Measurements from ENCODE around the gene SRD5A3. TPM values are rescaled to one million over a fixed set of nuclear protein-coding genes. Genes with fewer than 3 reads are reported as not detected.

SRD5A3 gene
- polyA plus RNA-seq, 1 donor: 20.6 TPM

DNA sequence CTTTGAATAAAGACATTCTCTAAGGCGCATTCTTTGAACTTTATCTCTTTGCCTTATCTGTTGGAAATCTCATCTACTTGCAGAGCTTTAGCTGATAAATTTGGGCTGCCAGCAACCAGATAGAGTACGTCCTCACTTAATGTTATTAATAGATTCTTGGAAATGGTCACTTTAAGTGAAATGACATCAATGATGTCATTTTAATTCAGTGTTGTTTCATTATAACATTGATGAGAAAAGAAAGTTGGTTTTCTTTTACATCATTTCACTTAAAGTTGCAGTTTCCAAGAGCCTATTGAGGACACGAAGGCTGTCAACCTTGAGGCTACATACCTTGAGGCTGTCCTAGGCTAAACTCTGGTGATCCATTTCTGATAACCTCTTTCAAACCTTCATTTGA, 59.0 kb downstream of the SRD5A3 start:
- H3K9me3 ChIP-seq (ENCODE audit: control insufficient read depth, low read depth, low read length): no peaks in the 10 kb centered on the region
- no peaks in the 10 kb centered on the region for H3K4me1 ChIP-seq (ENCODE audit: control insufficient read depth, insufficient read depth, low read length)
- no peak for DNase-seq
- no peaks in the 10 kb centered on the region for H3K27me3 ChIP-seq (ENCODE audit: control insufficient read depth, insufficient read depth, low read length)
- no peak overlapping the region for H3K4me3 ChIP-seq (ENCODE audit: low read length)
- H3K27ac ChIP-seq (ENCODE audit: low read length): no peak overlapping the region
- H3K36me3 ChIP-seq (ENCODE audit: control insufficient read depth, insufficient read depth, low read length): peaks cover 24% of the 10 kb centered on the region
- WGBS (ENCODE audit: insufficient coverage, low lambda C conversion rate): no CpG with 5 or more reads among the region's 3 CpGs

DNA sequence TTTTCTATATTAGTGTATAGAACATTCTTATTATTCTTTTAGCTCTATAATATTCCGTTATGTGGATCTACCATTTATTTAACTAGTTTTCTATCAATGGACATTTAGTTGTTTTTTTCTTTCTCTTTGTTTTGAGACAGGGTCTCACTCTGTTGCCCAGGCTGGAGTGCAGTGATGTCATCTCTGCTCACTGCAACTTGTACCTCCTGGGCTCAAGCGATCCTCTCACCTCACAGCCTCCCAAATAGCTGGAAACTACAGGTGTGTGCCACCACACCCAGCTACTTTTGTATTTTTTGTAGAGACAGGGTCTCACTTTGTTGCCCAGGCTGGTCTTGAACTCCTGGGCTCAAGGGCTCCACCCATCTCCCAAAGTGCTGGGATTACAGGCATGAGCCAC, 60.5 kb downstream of the SRD5A3 start:
- no peak for DNase-seq
- no peaks in the 10 kb centered on the region for H3K27me3 ChIP-seq (ENCODE audit: control insufficient read depth, insufficient read depth, low read length)
- H3K27ac ChIP-seq (ENCODE audit: low read length): no peak overlapping the region
- H3K36me3 ChIP-seq (ENCODE audit: control insufficient read depth, insufficient read depth, low read length): peaks cover 25% of the 10 kb centered on the region
- no peaks in the 10 kb centered on the region for H3K4me1 ChIP-seq (ENCODE audit: control insufficient read depth, insufficient read depth, low read length)
- 100% methylated on average over 1 of the region's 2 CpGs for WGBS (ENCODE audit: insufficient coverage, low lambda C conversion rate)
- no peak overlapping the region for H3K4me3 ChIP-seq (ENCODE audit: low read length)
- no peaks in the 10 kb centered on the region for H3K9me3 ChIP-seq (ENCODE audit: control insufficient read depth, low read depth, low read length)

DNA sequence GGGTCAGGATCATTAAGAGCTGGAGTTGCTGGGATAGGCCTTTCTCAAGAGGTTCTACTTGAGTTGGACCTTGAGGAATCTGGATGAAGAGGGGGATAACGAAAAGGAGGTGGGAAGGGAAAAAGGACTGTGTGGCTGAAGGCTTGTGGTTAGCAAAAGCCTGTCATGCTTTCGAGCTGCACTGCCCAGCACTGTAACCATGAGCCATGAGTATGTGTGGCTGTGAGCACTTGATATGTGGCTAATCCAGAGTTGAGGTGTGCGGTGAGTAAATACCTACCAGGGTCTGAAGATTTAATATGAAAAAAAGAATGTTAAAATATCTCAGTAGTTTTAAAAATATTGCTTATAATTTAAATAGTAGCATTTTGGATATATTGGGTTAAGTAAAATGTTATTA, 61.1 kb downstream of the SRD5A3 start:
- no CpG with 5 or more reads among the region's 3 CpGs for WGBS (ENCODE audit: insufficient coverage, low lambda C conversion rate)

DNA sequence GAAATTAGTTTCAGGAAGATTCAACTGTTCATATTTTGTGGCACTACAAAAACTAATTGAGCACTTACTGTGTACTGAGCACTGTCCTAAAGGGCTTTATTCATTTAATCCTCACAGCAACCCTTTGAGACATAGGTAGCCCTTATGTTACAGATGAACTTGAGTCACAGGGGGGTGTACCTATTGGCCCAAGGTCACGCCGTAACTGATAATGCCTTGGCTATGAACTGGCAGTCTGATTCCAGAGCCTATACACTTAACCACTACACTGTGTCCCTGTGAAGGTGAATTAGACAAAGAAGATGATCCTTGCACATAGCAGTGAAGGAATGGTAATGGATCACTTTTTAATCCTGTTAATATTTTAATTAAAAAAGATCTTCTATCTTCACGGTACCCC, 61.7 kb downstream of the SRD5A3 start:
- Histone ChIP-seq H3K27ac (ENCODE audit: low read length) (no peak overlapping the region), H3K4me1 (ENCODE audit: control insufficient read depth, insufficient read depth, low read length) (no peaks in the 10 kb centered on the region), H3K9me3 (ENCODE audit: control insufficient read depth, low read depth, low read length) (no peaks in the 10 kb centered on the region), H3K27me3 (ENCODE audit: control insufficient read depth, insufficient read depth, low read length) (no peaks in the 10 kb centered on the region), H3K4me3 (ENCODE audit: low read length) (no peak overlapping the region), H3K36me3 (ENCODE audit: control insufficient read depth, insufficient read depth, low read length) (peaks cover 27% of the 10 kb centered on the region)
- DNase-seq: no peak
- 100% methylated on average over 1 of the region's 3 CpGs for WGBS (ENCODE audit: insufficient coverage, low lambda C conversion rate)

More for the DNA sequence above, 61.1 kb downstream of the SRD5A3 start:
- H3K9me3 ChIP-seq (ENCODE audit: control insufficient read depth, low read depth, low read length): no peaks in the 10 kb centered on the region
- H3K27ac ChIP-seq (ENCODE audit: low read length): no peak overlapping the region
- no peaks in the 10 kb centered on the region for H3K27me3 ChIP-seq (ENCODE audit: control insufficient read depth, insufficient read depth, low read length)
- no peak for DNase-seq
- no peak overlapping the region for H3K4me3 ChIP-seq (ENCODE audit: low read length)
- peaks cover 27% of the 10 kb centered on the region for H3K36me3 ChIP-seq (ENCODE audit: control insufficient read depth, insufficient read depth, low read length)
- no peaks in the 10 kb centered on the region for H3K4me1 ChIP-seq (ENCODE audit: control insufficient read depth, insufficient read depth, low read length)

DNA sequence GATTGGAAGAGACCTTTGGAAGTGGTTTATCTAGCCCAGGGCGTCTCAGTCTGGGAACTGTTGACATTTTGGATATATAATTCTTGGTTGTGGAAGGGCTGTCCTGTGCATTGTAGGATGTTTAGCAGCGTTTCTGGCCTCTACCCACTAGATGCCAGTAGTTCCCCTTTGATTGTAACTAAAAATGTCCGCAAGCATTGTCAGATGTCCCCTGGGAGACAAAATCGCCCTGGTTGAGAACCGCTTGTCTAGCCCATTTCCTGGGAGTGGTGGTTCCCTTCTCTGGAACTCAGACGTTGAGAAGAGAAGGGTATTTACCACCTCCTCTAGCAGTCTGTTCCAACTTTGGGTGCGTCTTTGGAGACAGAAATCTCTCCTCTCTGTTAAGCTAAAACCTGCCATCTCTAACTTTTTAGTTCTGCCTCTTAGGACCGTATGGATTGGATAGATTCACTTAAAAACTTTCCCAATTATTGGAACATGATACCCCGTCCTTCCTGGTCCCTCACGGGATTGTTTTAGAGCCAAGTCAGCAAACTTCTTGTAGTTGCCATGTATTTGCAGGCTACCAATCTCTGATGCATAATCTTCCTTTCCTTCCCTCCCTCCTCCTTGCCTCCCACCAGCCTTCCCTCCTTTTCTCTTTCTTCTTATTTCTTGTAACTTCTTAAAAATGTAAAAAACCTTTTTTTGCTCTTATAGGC, 63.6 kb downstream of the SRD5A3 start:
- no peaks in the 10 kb centered on the region for H3K27me3 ChIP-seq (ENCODE audit: control insufficient read depth, insufficient read depth, low read length)
- peaks cover 21% of the 10 kb centered on the region for H3K36me3 ChIP-seq (ENCODE audit: control insufficient read depth, insufficient read depth, low read length)
- DNase-seq: no peak
- no peak overlapping the region for H3K27ac ChIP-seq (ENCODE audit: low read length)
- no peaks in the 10 kb centered on the region for H3K9me3 ChIP-seq (ENCODE audit: control insufficient read depth, low read depth, low read length)
- no peak overlapping the region for H3K4me3 ChIP-seq (ENCODE audit: low read length)
- 87% methylated on average over 3 of the region's 10 CpGs for WGBS (ENCODE audit: insufficient coverage, low lambda C conversion rate)
- H3K4me1 ChIP-seq (ENCODE audit: control insufficient read depth, insufficient read depth, low read length): no peaks in the 10 kb centered on the region

DNA sequence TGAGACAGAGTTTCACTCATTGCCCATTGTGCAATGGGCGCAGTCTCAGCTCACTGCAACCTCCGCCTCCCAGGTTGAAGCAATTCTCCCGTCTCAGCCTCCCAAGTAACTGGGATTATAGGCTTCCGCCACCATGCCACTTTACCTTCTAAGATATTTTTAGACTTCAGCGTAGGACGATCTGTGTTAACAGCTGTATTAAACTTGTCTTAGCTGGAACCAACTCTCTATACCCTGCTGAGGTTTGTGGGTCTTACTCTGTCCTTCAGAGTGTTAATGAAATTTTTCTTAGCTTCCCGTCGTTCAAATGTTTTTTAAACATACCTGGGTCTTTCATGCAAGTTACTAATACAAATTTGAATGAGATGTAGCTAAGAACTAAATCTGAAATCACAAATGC, 64.4 kb downstream of the SRD5A3 start:
- Histone ChIP-seq H3K27me3 (ENCODE audit: control insufficient read depth, insufficient read depth, low read length) (no peaks in the 10 kb centered on the region), H3K36me3 (ENCODE audit: control insufficient read depth, insufficient read depth, low read length) (peaks cover 23% of the 10 kb centered on the region), H3K4me1 (ENCODE audit: control insufficient read depth, insufficient read depth, low read length) (no peaks in the 10 kb centered on the region), H3K27ac (ENCODE audit: low read length) (no peak overlapping the region), H3K4me3 (ENCODE audit: low read length) (no peak overlapping the region), H3K9me3 (ENCODE audit: control insufficient read depth, low read depth, low read length) (no peaks in the 10 kb centered on the region)
- no peak for DNase-seq
- no CpG with 5 or more reads among the region's 8 CpGs for WGBS (ENCODE audit: insufficient coverage, low lambda C conversion rate)

DNA sequence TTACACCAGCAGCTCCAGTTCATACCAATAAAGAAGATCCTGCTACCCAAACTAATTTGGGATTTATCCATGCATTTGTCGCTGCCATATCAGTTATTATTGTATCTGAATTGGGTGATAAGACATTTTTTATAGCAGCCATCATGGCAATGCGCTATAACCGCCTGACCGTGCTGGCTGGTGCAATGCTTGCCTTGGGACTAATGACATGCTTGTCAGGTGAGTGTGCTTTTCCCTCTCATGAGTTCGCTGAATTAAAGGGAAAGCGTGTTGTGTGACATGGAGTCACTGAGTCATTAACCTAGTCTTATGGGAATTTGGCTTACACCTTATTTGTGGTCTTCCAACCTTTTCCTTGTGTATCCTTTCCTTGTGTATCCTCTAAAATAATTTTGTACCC, 65.6 kb downstream of the SRD5A3 start:
- Histone ChIP-seq H3K9me3 (ENCODE audit: control insufficient read depth, low read depth, low read length) (no peaks in the 10 kb centered on the region), H3K27me3 (ENCODE audit: control insufficient read depth, insufficient read depth, low read length) (no peaks in the 10 kb centered on the region), H3K36me3 (ENCODE audit: control insufficient read depth, insufficient read depth, low read length) (peaks cover 15% of the 10 kb centered on the region), H3K4me3 (ENCODE audit: low read length) (no peak overlapping the region), H3K4me1 (ENCODE audit: control insufficient read depth, insufficient read depth, low read length) (no peaks in the 10 kb centered on the region), H3K27ac (ENCODE audit: low read length) (no peak overlapping the region)
- WGBS (ENCODE audit: insufficient coverage, low lambda C conversion rate): 95% methylated on average over 3 of the region's 6 CpGs
- no peak for DNase-seq

DNA sequence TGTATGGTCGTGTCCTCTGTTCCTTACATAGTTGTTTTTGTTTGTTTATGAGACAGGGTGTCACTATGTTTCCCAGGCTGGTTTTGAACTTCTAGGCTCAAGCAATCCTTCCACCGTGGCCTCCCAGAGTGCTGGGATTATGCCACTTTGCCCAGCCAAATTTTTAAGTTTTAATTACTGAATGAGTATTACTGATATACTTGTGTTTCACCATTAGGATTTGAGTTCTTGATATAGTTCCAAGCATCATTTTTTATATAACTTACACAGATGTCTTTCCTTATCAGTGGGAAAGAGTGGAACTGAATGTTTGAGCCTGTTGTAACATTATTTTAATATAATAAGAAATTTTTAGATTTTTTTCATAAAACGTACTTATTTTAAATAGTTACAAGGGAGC, 70.1 kb downstream of the SRD5A3 start:
- no peak overlapping the region for H3K27ac ChIP-seq (ENCODE audit: low read length)
- H3K9me3 ChIP-seq (ENCODE audit: control insufficient read depth, low read depth, low read length): no peaks in the 10 kb centered on the region
- WGBS (ENCODE audit: insufficient coverage, low lambda C conversion rate): no CpG with 5 or more reads among the region's 3 CpGs
- no peaks in the 10 kb centered on the region for H3K4me1 ChIP-seq (ENCODE audit: control insufficient read depth, insufficient read depth, low read length)
- no peak overlapping the region for H3K4me3 ChIP-seq (ENCODE audit: low read length)
- no peak for DNase-seq
- peaks cover 37% of the 10 kb centered on the region for H3K36me3 ChIP-seq (ENCODE audit: control insufficient read depth, insufficient read depth, low read length)
- no peaks in the 10 kb centered on the region for H3K27me3 ChIP-seq (ENCODE audit: control insufficient read depth, insufficient read depth, low read length)

Other genes with a start within 250 kb of the SRD5A3 start
- 14.5 TPM for gene KDR, start 220.6 kb upstream of the SRD5A3 start, polyA plus RNA-seq
- 59.3 TPM for gene TMEM165, start 49.7 kb downstream of the SRD5A3 start, polyA plus RNA-seq
- gene CLOCK, start 200.7 kb downstream of the SRD5A3 start, polyA plus RNA-seq: 16.5 TPM
- gene PDCL2, start 246.0 kb downstream of the SRD5A3 start, polyA plus RNA-seq: not detected

Data from large intestine (tissue), 3 donors.